Sciatic nerve (tissue), 2 donors: ENCODE data around the gene EIF5A. TPM values are rescaled to one million over a fixed set of nuclear protein-coding genes. Genes with fewer than 3 reads are reported as not detected.

Source experiments
- ATAC-seq: fragments of 200-7000 bp; cut with Tn5 transposase; one replicate; pipeline ENCODE4 v1.9.1; 2020; ENCODE audit warnings: mild to moderate bottlenecking, moderate library complexity
- DNase-seq: peaks from one replicate; pipeline ENCODE4 v3.0.0-alpha.2; 2020; ENCODE audit warnings: low spot score
- intact Hi-C: fragments of 100-400 bp; cut with DNase I; formaldehyde crosslinking; loops from one replicate; pipeline ENCODE4 v1.14.2; 2022
- total RNA-seq: library from RNA; stranded (reverse); fragmentation: NEBNext Ultra II Directional; extraction: Animal tissue kit (Norgen Biotek cat#: 25700); gene quantifications from one replicate; pipeline ENCODE4 v1.2.1, GENCODE V29; 2021
- donor health status: DM: no; HTN: no; CAD: no.
- donor health status: DM: no; HTN: no; CAD: no.

The EIF5A gene
- total RNA-seq, 1 donor from 2014 or later = 168 TPM

DNA sequence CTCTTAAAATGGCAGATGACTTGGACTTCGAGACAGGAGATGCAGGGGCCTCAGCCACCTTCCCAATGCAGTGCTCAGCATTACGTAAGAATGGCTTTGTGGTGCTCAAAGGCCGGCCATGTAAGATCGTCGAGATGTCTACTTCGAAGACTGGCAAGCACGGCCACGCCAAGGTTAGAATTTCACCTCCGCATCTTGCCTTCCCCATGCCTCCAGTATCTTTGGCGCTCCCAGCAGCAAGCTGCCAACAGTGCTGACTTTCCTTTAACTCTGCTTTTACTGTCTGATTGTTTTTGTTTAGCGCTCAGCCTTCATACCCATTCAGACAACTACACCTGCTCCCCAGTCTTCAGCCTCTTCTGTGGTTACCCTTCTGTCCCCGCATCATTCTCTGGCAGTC is 2.2 kb downstream of the EIF5A start:
- no peak for ATAC-seq
- DNase-seq = no peak
- intact Hi-C loops = no loop called here

DNA sequence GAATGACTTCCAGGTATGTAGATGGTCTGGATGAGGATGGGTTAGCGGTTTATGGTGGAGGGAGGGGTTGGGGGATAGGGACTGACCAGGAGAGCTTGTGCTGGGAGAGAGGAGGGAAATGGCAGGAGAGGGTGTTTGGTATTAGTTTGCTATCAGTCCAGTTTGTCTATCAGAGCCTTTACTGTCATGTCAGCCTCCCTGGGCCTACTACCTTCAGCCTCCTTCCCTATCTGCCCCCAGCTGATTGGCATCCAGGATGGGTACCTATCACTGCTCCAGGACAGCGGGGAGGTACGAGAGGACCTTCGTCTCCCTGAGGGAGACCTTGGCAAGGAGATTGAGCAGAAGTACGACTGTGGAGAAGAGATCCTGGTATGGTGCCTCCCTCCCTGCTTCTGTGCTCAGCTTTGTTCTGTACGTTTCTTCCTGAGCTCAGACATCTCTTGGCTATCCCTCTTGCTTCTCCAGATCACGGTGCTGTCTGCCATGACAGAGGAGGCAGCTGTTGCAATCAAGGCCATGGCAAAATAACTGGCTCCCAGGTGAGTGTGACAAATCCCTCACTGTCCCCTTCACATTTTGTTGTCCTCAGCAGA is 3.8 kb downstream of the EIF5A start:
- intact Hi-C loops = no loop called here
- DNase-seq (no peak), ATAC-seq (no peak)

DNA sequence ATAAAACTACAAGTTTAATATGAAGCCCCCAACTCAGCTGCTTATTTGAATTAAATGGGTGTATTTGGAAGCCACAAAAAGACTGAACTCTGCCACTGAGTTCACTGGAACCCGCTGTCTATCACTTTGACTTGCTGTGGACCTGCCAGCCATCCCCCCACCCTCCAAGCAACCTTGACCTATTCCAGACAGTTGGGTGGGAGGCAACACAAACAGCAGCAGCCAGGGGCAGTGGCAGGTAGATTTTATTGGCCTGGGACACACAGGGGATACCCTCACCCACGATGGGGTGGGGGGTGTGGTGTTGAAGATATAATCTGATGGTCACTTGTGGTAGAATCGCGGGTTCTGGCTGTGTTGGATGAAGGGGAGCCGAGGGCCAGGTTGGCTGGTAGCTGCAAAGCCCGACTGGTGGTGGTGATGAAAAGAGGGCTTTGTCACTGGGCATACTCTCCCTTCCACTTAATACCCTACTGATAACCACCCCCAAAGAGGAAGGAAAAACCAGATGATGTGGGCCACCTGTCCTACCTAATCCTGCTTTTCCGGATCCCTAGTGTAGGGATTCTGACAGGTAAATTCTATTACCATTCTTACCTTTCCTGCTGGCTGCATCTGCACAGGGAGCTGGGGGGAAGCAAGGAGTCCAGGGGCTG is 5.1 kb downstream of the EIF5A start:
- no peak for DNase-seq
- no peak for ATAC-seq
- intact Hi-C loops = no loop called here

- no peak for ATAC-seq
These were observed 5.9 kb downstream of the EIF5A start for GRCh38 chr17:7313088-7313889.

GRCh38 chr17:7313890-7314718 is 6.7 kb downstream of the EIF5A start:
- intact Hi-C loops = no loop called here

More at GRCh38 chr17:7313088-7313889, 5.9 kb downstream of the EIF5A start:
- no peak for DNase-seq
- intact Hi-C loops = no loop called here

DNA sequence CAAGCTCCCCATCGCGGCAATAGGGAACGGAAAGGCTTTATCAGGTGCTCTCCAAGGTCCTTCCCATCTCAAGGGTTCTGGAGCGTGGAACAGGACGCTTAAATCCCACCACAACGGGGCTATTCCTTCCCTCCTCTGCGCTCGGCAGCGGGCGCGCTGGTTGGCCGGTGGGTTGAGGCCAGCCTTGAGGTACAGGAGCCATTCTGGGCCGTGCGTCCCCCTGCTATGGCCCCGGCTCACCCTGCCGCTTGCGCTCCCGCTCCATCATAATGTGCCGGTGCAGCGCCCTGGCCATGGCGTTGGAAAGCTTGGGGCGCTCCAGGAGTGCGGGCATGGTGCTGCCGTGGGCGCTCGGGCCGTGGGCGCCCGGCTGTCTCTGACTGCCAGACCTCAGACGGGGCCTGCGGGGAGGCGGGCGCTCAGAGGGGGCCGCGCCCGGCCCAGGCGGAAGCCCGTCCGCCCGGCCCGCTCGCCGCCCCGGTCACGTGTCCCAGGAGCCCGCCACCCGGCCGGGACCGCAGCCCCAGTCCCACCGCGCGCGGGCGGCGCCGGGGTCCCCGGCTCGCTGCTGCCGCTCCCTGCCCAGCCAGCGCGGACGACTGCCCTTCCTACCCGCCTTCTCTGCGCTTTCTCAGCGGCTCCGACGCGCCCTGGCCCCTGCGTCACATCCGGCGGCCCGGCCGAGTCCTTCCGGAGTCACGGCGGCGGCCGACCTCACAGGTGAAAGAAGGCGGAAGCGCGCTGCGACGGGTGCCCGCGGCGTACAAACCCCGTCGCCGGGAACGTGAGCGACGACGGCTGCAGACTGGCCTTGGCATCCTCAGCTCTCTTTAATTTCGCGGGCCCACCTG is 7.5 kb downstream of the EIF5A start, which contains the start of gene GPS2:
GPS2 (minus strand) TSS at position 642 of the 851 bp plus-strand sequence; CDS start at position 334, 308 bp downstream.
- peak; percentile 93 for ATAC-seq
- intact Hi-C loops = no loop called here
- peak; percentile 96 for DNase-seq

More at GRCh38 chr17:7313890-7314718, 6.7 kb downstream of the EIF5A start:
- DNase-seq = no peak
- no peak for ATAC-seq

DNA sequence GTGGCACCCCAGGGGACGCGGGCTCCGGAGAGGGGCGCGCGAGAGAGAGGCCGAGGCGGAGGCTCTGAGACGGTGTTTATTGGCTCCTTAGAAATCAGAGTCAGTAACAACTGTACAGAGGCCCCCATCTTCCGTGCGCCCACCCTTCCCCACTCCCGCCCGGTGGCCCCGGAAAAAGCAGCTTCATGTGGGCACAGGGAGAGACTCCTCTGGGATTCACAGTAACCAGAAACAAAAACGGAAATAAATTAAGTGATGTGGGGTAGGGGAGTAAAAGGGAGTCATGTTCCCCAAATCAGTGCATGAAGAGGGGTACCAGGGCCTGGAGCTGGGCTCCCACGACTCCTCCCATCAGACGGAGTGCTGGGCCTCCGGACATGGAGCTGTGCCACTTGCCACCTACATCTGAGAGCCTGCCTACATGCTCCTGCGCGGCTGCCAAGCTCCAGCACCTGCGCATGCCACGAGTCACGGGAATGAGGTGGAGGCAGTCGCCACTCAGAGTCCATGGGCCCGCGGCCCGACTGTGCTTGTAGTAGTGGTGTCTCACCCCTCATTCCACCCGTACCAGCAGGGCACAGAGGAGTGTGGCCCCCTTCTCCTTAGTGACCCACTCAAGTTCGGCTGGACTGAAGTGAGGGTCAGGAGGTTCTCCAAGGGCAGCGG is 8.3 kb downstream of the EIF5A start:
- DNase-seq = no peak
- intact Hi-C loops = no loop called here
- peak; percentile 22 for ATAC-seq

GRCh38 chr17:7317161-7317803 is 9.9 kb downstream of the EIF5A start:
- intact Hi-C loops = no loop called here
- no peak for DNase-seq
- ATAC-seq = no peak

- no peak for DNase-seq
- intact Hi-C loops = no loop called here
- no peak for ATAC-seq
These were observed 10.9 kb downstream of the EIF5A start for GRCh38 chr17:7318121-7318860.

DNA sequence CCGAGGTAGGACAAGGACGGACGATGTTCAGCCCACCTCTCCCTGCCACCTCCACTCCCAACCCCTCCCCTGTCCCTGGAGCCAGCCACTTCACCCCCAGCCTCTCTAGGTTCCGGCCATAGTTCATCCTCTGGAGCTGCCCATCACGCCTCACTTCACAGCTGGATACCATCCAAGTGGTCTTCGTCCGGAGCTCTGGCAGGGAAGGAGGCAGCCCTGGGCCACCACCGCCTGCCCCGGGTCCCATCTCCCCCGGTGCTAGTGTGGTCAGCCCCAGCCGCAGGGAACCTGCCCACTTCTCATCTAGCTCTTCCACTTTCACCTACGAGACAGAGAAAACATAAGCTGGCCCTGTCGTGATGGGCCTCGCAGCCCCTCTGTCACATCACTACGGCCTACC is 14.0 kb downstream of the EIF5A start:
- ATAC-seq (no peak), DNase-seq (no peak)
- intact Hi-C loops = no loop called here

GRCh38 chr17:7322520-7323194 is 15.2 kb downstream of the EIF5A start:
- ATAC-seq (no peak), DNase-seq (no peak)
- intact Hi-C loops = no loop called here

GRCh38 chr17:7323731-7324437 is 16.5 kb downstream of the EIF5A start:
- peak; percentile 6 for ATAC-seq
- intact Hi-C loops = no loop called here
- DNase-seq = no peak

GRCh38 chr17:7324438-7324779 is 17.0 kb downstream of the EIF5A start:
- DNase-seq = no peak
- ATAC-seq = no peak
- intact Hi-C loops = no loop called here

DNA sequence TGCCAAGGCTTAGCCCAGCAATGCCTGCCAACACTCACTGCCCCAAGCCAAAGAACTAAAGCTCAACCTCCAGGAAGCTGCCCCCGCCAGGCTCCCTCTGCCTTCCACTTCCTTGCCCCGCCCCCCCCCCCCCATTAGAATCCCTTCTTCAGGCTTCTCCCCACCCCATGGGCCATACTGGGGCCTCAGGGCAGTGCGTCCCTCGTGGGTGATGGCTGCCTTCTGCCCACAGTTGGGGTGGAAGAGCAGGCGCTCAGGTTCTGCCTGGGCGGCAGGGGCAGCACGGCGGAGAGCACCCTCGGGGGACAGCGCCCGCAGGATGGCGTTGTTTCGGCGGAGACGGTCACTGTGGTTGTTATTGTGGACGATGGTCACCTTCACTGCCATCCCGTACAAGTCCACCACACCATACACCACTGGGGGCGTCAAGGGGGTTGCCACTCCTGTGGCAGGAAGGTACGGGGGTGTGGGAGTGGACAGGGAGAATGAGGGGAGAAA is 17.7 kb downstream of the EIF5A start:
- DNase-seq (no peak), ATAC-seq (no peak)
- intact Hi-C loops = no loop called here

GRCh38 chr17:7326186-7326585 is 18.8 kb downstream of the EIF5A start:
- DNase-seq (no peak), ATAC-seq (no peak)
- intact Hi-C loops = no loop called here

DNA sequence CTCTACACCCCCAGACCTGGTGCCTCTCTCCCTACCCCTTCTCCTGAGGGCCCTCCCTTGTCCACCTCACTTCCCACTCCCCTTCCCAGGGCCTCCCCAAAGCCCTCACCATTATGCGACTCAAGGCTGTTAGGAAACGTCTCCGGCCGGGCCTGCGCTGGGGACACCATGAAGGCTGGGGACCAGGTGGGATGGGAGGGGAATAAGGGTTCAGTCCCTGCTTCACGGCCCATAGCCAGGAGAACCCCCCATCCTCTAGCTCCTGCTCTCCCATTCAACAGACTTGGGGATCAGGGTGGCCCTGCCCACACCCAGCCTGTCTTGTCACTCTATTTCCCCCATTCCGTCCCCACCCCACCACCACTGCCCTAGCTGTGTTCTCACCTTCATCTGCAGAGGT is 19.6 kb downstream of the EIF5A start:
- DNase-seq = no peak
- ATAC-seq = no peak
- intact Hi-C loops = no loop called here
